Fibroblast of lung (primary cell): ENCODE measurements around the gene CD84. TPM values are rescaled to one million over a fixed set of nuclear protein-coding genes. Genes with fewer than 3 reads are reported as not detected.
"Not testable (repeated sequence)": the region's sequence is repeated elsewhere in the genome, so short reads cannot be mapped to it uniquely, and the experiment has no call there.

Experiments used
- DNase-seq, 2 donors: peaks; one replicate each; pipeline versions ENCODE4 v3.0.0 to v3.0.0-alpha.2; 2010; ENCODE audit warnings: low read depth in 2 of 2
- H2AFZ ChIP-seq: 2 replicates; pipeline ENCODE4 v1.5.1; 2012; ENCODE audit warnings: low read length, control low read depth, inconsistent platforms
- H3K27ac ChIP-seq: 2 replicates; pipeline ENCODE4 v1.5.1; 2011; ENCODE audit warnings: low read length, control low read depth; ENCODE audit not compliant: insufficient read depth
- H3K27me3 ChIP-seq: 2 replicates; pipeline ENCODE4 v1.5.1; 2011; ENCODE audit warnings: mild to moderate bottlenecking, low read length; ENCODE audit not compliant: control insufficient read depth, insufficient read depth
- H3K36me3 ChIP-seq: 2 replicates; pipeline ENCODE4 v1.5.1; 2011; ENCODE audit warnings: low read length; ENCODE audit not compliant: control insufficient read depth, insufficient read depth
- H3K4me1 ChIP-seq: 2 replicates; pipeline ENCODE4 v1.5.1; 2011; ENCODE audit warnings: low read length; ENCODE audit not compliant: control insufficient read depth, insufficient read depth; ENCODE audit errors: extremely low read depth
- H3K4me2 ChIP-seq: 2 replicates; pipeline ENCODE4 v1.5.1; 2011; ENCODE audit warnings: low read length, control low read depth; ENCODE audit not compliant: insufficient read depth; ENCODE audit errors: extremely low read depth
- H3K4me3 ChIP-seq, 4 experiments: fragments of 200-600 bp in 1 of 4; sonication (generic) in 1 of 4; replicated peaks in 1 of 4; 2 replicates each; pipeline ENCODE4 v1.5.1; 2011 to 2016; ENCODE audit warnings: low read length in 4 of 4, low read depth in 3 of 4, mild to moderate bottlenecking in 3 of 4, control low read depth in 2 of 4, inconsistent platforms in 1 of 4, mixed read lengths in 1 of 4; ENCODE audit not compliant: insufficient read depth in 1 of 4; ENCODE audit errors: control extremely low read depth in 1 of 4
- H3K79me2 ChIP-seq: 2 replicates; pipeline ENCODE4 v1.5.1; 2012; ENCODE audit warnings: mild to moderate bottlenecking, low read length, inconsistent platforms; ENCODE audit not compliant: control insufficient read depth, insufficient read depth
- H3K9ac ChIP-seq: 2 replicates; pipeline ENCODE4 v1.5.1; 2011; ENCODE audit warnings: mild to moderate bottlenecking, low read length, control low read depth; ENCODE audit not compliant: insufficient read depth
- H3K9me3 ChIP-seq: 2 replicates; pipeline ENCODE4 v1.5.1; 2012; ENCODE audit warnings: low read depth, low read length; ENCODE audit not compliant: control insufficient read depth, insufficient read depth
- H4K20me1 ChIP-seq: 2 replicates; pipeline ENCODE4 v1.5.1; 2011; ENCODE audit warnings: low read length; ENCODE audit not compliant: control insufficient read depth, insufficient read depth; ENCODE audit errors: extremely low read depth
- CTCF ChIP-seq, 2 donors: IDR thresholded peaks in 1 of 2; conservative IDR thresholded peaks in 1 of 2; 1 replicate in 1 of 2; 2 replicates in 1 of 2; pipeline ENCODE4 v1.5.1; 2011 to 2012; ENCODE audit warnings: low read length in 2 of 2, control low read depth in 1 of 2, inconsistent platforms in 1 of 2, low read depth in 1 of 2, mild to moderate bottlenecking in 1 of 2
- EZH2 ChIP-seq: IDR thresholded peaks from 2 replicates; pipeline ENCODE4 v1.5.1; 2012; ENCODE audit warnings: low read length, control low read depth, mild to moderate bottlenecking; ENCODE audit errors: missing control alignments
- polyA plus RNA-seq, 2 donors: library from polyadenylated mRNA; depleted of rRNA in 1 of 2; stranded (reverse) in 1 of 2; unstranded in 1 of 2; fragments of >200 nt; gene quantifications; 2 replicates each; pipeline ENCODE4 v1.2.1, GENCODE V29; 2011 to 2012; ENCODE audit warnings: missing spikeins in 1 of 2
- total RNA-seq: library from RNA; depleted of rRNA; stranded (reverse); fragments of >200 nt; gene quantifications from 2 replicates; pipeline ENCODE4 v1.2.1, GENCODE V29; 2014

Gene CD84
- total and polyA plus RNA-seq, 2 donors (not counting 1 experiment from before 2014, with no cell fraction given) = not detected

GRCh38 chr1:160519642-160520435, 59.5 kb downstream of the CD84 start:
- Histone ChIP-seq H3K4me3 (no peak overlapping the region), H3K79me2 (no peaks in the 10 kb centered on the region), H3K9ac (no peak overlapping the region), H4K20me1 (no peaks in the 10 kb centered on the region), H3K4me2 (no peak overlapping the region), H3K27ac (no peak overlapping the region), H3K4me1 (no peaks in the 10 kb centered on the region), H2AFZ (no peak overlapping the region), H3K27me3 (no peaks in the 10 kb centered on the region), H3K36me3 (no peaks in the 10 kb centered on the region), H3K9me3 (no peaks in the 10 kb centered on the region)
- TF ChIP-seq CTCF (conservative IDR thresholded peaks at IDR 0.05 in 1 of 2, IDR thresholded peaks at IDR 0.05 in 1 of 2; ENCODE audit: low read depth in 1 of 2, low read length in 2 of 2) = no peak
- no peak for TF ChIP-seq EZH2
- no peak for DNase-seq

- H3K79me2 ChIP-seq, H3K9me3 ChIP-seq, H3K4me2 ChIP-seq, H3K27me3 ChIP-seq, H3K4me3 ChIP-seq, H3K9ac ChIP-seq, DNase-seq, H3K27ac ChIP-seq, H2AFZ ChIP-seq, H4K20me1 ChIP-seq, H3K4me1 ChIP-seq, H3K36me3 ChIP-seq: not testable (repeated sequence)
These were observed 61.8 kb downstream of the CD84 start for GRCh38 chr1:160517519-160517918.

GRCh38 chr1:160515908-160516307, 63.4 kb downstream of the CD84 start:
- H3K9me3 ChIP-seq, H3K4me1 ChIP-seq, H2AFZ ChIP-seq, H3K4me2 ChIP-seq, H3K9ac ChIP-seq, H3K79me2 ChIP-seq, DNase-seq, H3K36me3 ChIP-seq, H4K20me1 ChIP-seq, H3K27me3 ChIP-seq, H3K4me3 ChIP-seq, H3K27ac ChIP-seq: not testable (repeated sequence)

GRCh38 chr1:160504651-160505050, 74.6 kb downstream of the CD84 start:
- TF ChIP-seq EZH2 (no peak), CTCF (conservative IDR thresholded peaks at IDR 0.05 in 1 of 2, IDR thresholded peaks at IDR 0.05 in 1 of 2; ENCODE audit: low read depth in 1 of 2, low read length in 2 of 2) (no peak)
- H4K20me1 ChIP-seq = no peaks in the 10 kb centered on the region
- H3K27me3 ChIP-seq = no peaks in the 10 kb centered on the region
- no peaks in the 10 kb centered on the region for H3K9me3 ChIP-seq
- no peak for DNase-seq
- no peak overlapping the region for H2AFZ ChIP-seq
- no peak overlapping the region for H3K27ac ChIP-seq
- H3K9ac ChIP-seq = no peak overlapping the region
- no peak overlapping the region for H3K4me2 ChIP-seq
- H3K79me2 ChIP-seq = no peaks in the 10 kb centered on the region
- H3K4me3 ChIP-seq = no peak overlapping the region
- H3K36me3 ChIP-seq = no peaks in the 10 kb centered on the region
- H3K4me1 ChIP-seq = no peaks in the 10 kb centered on the region
